HT-29 (cell line): Measurements from ENCODE around the gene HTD2. TPM values are rescaled to one million over a fixed set of nuclear protein-coding genes. Genes with fewer than 3 reads are reported as not detected.

Experiments
- DNase-seq: peaks from one replicate; pipeline ENCODE4 v3.0.0-alpha.2; 2015; ENCODE audit warnings: low spot score
- total RNA-seq: library from RNA; depleted of rRNA; stranded (reverse); fragments of >200 nt; shearing (Covaris generic); gene quantifications from 2 replicates; pipeline ENCODE4 v1.2.3, GENCODE V29; 2014

Gene HTD2
- total RNA-seq, 1 experiment from 2014 or later = 1.3 TPM

DNA sequence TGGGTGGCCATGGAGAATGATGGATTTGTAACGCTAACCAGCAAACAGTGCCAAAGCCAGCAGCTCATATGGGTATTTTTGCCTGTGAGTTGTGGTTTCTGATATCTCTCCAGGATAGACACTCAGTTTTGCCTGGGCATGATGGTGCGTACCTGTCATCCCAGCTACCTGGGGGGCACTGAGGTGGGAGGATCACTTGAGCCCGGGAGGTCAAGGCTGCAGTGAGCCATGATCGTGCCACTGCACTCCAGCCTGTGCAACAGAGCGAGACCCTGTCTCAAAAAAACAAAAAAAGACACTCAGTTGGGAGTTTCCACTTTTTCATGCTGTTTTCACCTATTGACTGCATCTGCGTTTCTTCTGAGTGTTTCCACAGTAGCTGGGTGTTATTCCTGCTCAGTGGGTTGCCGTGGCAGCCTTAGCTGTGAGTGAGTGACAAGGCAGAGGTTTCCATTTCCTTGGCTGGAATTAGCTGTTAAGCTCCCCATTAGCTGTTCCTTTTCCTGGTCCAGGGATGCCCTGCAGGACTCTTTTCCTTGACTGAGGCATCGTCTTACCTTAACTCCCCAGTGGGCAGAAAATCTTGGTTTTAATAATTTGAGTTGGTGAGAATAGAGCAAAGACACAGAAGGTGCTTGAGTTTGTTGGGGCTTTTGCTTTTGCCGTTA lies 14.5 kb upstream of the HTD2 start:
- no peak for DNase-seq

DNA sequence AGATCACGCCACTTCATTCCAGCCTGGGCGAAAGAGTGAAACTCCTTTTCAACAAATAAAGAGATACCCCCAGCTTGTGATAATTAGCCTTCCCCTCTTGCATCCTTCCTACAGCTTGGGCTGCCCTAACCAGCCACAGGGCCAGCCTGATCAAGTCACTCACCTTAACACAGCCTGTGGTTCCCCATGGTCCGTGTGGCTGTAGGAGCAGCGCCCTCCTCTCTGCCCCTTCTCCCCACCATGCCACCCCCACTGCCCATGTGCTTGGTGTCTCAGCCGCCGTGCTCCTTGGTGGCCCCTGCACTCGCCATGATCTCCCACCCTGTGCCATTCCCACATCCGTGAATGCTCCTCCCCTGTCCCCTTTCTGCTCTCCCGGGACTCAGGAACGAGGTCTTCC lies 13.5 kb upstream of the HTD2 start:
- DNase-seq = no peak

DNA sequence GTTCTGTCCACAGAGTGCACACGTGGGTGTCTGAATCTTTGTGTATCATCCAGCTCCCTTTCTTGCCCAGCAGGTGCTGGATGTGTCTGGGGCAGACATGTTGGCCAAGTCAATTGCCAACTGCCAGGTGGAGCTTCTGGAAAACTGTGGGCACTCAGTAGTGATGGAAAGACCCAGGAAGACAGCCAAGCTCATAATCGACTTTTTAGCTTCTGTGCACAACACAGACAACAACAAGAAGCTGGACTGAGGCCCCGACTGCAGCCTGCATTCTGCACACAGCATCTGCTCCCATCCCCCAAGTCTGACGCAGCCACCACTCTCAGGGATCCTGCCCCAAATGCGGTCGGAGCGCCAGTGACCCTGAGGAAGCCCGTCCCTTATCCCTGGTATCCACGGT lies 12.8 kb upstream of the HTD2 start:
- DNase-seq = no peak

DNA sequence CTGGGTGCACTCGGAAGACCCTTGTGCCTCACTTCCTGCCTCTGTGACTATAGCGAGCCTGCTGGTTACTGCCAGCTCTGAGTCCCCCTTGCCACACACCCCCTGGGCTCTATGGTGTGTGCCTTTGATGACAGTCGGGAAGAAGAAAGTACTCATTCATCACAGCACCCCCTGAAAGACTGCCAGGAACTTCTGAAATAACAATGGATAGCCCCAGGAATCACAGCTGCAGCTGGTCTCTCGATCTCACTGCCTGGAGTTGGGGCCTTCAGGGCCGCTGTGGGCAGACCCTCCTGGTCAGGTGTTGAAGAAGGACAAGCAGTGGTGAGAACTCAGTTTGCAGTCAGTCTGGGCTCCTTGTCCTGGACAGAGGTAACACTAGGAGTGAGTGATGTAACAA lies 10.1 kb upstream of the HTD2 start:
- DNase-seq = no peak

DNA sequence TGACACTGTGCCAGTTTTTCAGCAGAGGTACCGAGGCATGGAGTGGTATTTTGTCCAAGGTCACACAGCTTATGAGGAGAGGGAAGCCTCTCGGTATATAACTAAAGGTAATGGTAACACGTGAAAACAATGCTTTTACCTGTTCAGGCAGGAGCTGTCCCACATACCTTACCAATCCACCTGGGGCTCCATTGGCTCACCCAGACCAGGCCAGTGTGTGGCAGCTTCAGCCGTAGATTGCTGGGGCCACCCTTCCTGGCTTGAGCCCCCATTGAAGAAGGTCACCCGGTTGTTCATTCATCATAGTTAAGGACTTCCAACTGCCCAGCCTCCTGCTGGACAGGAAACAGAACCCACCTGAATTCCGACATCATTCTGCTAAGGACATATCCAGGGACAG lies 9.5 kb upstream of the HTD2 start:
- DNase-seq = no peak

DNA sequence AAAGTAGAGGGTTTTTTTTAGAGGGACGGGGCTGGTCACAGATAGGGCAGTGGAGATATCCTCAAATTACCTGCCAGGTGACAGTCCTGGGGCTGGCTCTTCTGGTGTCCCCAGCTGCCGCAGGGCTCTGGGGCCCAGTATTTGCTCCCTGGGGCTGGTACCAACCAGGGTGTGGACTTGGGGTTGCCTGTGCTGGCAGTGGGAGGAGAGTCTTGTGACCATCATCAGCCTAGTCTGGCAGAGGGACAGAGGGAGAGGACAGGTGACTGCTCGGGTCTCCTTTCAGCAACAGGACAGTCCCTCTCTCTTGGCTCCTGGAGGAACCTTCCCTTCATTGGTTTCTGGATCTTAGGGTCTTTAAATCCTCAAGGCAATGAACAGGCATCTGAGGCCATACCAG lies 8.1 kb upstream of the HTD2 start:
- no peak for DNase-seq

DNA sequence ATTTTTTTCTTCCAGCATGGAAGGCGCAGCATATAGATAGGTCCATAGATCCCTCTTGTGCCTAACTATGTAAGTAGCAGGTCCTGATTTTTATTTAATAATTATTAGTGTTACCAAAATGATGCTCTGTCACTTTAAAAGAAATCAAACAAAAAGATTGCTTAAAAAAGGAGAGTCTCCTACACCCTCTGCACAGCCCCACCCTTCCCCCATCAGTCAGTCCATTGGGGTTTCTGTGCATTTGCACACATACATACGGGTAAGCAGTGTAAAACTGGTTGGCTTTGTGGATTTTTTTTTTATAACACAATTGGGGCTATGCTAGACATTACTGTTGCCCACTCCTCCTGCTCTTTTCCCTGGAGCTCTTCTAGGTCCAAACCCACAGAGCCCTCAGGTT lies 7.2 kb upstream of the HTD2 start:
- no peak for DNase-seq

DNA sequence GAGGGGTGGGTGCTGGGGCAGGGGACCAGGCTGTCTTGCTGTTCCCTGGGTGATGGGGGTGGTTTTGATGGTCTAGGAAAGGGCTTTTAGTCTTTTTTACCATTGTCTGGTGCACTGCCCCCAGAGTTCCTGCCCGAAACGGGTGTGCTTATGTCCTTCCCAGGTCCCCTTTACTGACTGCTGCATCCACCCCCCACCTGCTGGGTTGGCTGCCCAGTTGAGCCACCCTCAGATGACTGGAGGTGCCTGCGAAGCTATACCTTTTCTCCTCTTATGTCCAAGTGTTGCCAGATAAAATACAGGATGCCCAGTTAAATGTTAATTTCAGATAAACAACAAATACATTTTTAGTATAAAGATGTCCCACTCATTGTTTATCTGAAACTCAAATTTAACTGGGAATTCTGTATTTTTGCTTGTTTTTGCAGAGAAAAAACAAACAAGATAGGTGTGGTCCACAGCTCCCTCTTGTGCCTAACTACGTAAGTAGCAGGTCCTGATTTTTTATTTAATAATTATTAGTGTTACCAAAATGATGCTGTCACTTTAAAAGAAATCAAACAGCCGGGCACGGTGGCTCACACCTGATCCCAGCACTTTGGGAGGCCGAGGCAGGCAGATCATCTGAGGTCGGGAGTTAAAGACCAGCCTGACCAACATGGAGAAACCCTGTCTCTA lies 6.3 kb upstream of the HTD2 start:
- peak; percentile 28 for DNase-seq

DNA sequence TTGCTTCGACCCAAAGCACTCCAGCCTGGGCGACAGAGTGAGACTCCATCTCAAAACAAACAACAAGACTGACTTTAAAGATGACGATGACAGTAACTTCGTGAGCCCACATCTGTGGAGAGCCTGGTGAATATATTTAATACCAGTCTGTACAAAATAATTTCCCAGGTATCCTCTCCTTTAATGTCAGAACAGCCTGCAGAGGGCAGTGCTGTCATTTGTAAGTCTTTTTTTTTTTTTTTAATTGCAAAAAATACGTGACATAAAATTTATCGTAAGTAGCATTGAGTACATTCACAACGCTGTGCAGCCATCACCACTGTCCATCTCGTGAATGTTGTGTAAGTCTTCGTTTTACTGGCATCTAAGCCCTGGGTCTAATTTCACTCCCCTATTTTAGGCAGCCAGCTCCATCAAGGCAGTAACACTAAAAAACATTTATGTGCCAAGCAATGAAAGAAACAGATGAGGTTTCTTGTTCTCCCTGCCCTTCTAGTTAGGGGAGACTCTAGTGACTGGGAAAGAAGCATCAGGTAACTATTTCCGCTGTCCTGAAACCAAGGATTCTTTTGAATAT lies 1.4 kb downstream of the HTD2 start:
- peak; percentile 56 for DNase-seq

DNA sequence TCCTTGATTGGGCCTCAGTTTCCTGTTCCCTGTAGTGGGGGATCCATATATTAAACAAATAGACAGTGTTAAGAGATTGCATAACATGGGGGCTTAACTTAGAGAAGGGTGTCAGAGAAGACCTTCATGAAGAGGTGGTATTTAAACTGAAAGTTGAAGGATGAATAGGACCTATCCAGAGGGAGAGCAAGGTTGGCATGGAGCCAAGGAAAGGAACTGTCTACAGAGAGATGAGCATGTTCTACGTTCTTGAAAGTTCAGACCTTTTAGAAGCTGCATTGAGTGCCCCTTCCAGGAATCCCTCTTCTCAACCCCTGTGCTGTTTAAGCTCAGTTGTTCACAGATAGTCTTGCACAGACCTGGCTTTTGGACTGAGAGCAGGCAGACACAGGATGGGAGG lies 2.4 kb downstream of the HTD2 start:
- no peak for DNase-seq

DNA sequence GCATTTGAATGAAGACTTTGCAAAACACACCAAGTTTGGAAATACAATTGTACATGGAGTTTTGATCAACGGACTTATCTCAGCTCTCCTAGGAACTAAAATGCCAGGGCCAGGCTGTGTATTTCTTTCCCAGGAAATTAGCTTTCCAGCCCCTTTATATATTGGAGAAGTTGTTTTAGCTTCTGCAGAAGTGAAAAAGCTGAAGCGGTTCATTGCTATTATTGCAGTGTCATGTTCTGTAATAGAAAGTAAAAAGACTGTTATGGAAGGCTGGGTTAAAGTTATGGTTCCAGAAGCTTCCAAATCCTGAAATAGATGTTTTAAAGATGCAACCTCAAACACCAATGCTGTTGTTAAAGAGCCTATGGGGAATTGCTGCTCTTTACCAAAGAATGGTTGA lies 11.5 kb downstream of the HTD2 start:
- DNase-seq = no peak

DNA sequence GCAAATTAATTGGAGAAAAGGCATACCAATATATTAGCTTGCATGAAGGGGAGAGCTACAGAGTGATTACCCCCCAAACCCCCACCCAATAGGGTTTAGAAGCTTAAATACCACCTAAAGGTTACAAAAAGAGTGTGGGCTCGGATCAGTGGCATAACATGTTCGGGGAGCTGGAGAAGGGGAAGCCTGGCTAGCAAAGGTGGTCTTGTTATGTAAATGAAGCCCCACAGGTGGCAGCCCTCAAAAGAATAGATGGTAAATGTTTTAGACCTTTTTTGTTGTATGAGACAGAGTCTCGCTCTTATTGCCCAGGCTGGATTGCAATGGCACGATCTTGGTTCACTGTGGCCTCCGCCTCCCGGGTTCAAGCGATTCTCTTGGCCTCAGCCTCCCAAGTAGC lies 15.5 kb downstream of the HTD2 start:
- no peak for DNase-seq

DNA sequence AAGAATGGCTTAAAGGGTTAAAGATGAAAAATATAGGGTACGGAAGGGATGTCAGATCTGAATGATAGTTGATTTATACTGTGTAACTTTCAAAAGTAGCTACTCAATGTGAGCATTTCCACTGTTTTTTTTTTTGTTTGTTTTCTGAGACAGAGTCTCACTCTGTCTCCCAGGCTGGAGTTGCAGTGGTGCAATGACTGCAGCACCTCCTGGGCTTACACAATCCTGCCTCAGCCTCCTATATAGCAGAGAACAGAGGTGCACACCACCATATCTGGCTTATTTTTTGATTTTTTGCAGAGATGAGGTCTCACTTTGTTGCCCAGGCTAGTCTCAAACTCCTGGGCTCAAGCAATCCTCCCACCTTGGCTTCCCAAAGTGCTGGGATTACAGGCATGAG lies 16.5 kb downstream of the HTD2 start:
- no peak for DNase-seq

DNA sequence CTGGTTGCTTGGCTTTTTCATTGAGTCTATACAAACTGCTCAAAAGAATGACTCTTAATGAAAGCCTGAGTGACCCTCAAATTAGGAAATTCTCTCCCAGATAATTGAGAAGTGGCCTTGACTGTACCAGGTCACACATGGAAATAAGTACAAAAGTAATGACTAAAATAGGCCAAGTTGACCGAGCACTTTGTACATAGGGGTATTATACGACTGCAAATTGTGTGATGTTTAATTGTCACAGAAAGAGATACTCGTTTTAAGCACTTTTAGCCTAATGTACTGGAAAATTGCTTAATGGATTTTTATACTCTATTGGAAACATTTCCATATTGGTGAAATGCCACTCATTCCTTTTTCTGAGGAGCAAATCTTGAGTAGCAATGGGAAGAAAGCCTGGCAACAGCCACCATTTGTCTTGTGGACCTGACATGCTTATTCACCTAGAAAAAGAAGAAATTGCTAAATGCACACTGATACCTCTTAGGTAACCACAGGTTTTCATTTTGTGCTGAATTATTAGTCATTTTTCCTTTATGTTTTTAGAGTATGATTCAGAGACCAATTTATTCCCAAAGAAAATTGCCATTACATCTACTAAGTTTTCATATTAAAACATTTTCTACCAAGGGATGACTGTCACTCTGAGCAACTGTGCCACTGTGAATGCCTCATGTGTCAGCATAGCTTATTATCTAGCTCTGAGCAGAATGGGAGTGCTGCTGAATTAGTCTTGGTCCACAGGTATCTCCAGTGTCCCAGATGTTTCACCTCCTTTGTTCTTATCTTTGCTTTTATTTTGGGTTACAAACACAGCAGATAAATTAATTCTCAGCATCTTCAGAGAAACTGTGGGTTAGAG lies 17.4 kb downstream of the HTD2 start:
- no peak for DNase-seq

DNA sequence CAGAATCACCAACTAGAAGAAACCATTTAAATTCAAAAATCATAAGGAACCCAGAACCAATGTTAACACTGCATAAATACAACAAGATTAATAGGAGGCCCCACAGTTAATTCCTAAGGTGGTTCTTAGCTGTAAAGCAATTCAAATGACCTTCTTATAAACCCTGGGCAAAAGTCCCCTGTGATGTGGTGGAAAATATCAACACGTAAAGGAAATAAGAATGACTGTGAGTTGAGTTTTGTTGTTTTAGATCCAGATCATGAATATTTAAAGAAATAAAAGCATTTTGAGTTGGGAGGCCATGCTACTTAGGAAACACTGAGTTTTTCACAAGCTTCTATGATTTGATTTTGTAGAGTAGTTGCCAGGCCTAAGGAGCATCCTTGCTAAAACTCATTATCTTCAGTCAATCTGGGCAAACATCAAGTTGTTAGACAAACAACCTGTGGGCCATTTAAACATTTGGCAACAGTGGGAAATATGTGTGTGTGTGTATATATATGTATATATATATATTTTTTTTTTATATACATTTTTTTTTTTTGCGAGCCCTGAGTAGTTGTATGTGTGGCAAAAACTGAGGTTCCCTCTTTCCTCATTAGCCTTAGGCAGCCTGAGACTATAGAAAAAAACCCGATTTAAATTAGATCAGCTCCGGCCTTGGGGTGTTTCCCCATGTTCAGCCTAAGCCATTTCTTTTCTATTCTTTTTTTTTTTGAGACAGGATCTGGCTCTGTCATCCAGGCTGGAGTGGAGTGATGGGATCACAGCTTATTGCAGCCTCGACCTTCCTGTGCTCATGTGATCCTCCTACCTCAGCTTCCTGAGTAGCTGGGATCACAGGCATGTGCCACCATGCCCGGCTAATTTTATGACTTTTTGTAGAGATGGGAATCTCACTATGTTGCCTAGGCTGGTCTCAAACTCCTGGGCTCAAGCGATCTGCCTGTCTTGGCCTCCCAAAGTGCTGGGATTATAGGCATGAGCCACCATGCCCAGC lies 18.4 kb downstream of the HTD2 start:
- no peak for DNase-seq

DNA sequence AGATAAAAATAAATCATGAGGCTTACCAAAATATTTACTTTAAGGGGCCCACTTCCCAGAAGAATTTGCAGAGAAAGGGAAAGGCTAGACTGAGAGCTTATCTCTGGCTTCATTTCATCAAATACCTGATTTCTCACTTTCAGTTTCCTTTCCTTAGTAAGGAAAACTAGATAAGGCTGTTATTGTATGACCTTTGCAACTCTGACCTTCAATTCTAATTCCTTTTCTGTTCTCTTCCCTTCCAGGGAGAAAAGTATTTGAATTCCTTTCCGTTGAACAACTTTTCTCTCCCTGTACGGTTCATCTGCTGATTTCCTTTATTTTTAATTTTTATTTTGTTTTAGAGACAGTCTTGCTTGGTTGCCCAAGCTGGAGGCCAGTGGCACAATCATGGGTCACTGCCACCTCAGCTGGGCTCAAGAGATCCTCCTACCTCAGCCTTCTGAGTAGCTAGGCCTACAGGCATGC lies 19.2 kb downstream of the HTD2 start:
- DNase-seq = no peak

DNA sequence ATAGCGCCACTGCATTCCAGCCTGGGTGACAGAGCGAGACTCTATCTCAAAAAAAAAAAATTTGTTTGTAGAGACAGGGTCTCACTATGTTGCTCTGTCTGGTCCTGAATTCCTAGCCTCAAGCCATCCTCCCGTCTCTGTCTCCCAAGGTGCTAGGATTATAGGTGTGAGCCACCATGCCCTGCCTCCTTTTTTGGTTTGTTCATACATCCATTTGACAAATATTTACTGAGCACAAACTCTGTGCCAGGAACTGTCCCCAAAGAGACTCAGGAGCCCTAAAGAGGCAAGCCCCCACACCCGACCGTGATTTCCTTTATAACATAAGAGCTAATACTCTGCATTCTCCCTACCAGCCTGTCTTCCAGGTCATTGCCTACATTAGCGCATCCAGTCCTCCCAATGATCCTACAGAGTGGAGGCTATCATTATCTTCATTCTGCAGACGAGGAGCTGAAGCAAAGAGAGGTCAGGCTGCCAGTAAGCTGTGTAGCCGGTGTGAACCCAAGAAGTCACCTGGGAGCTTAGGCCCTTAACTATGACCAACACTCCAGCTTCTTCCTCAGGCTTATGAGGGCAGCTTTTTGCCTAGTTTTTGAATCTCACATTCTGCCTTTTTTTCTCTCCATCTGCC lies 20.1 kb downstream of the HTD2 start:
- DNase-seq = no peak

DNA sequence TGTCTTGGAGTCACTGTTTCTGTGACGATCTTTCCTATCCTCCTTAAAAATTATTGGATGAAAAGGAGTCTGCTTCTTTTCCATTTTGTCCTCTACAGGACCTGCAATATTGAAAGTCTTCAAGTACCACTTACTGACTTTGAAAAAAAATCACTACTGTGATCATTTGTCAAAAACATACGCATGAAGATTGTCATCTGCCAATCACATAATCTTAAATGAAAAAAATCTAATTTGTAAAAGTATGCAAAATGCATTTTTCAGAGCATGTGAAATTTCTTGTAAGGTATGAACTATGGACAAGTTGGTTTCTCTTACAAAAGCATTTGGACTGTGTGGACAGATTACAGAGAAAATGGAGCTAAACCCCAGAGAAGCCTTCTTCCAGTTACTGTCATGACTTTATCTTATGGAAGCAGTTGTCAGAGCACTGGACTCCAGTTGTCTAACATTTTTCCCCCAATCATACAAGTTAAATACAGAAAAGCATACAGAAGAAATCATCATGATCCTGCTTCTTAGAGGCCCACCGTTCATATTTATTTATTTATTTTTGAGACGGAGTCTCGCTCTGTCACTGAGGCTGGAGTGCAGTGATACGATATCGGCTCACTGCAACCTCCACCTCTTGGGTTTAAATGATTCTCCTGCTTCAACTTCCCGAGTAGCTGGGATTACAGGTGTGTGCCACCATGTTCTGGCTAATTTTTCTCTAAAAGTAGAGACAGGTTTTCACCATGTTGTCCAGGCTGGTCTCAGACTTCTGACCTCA lies 23.0 kb downstream of the HTD2 start:
- no peak for DNase-seq

DNA sequence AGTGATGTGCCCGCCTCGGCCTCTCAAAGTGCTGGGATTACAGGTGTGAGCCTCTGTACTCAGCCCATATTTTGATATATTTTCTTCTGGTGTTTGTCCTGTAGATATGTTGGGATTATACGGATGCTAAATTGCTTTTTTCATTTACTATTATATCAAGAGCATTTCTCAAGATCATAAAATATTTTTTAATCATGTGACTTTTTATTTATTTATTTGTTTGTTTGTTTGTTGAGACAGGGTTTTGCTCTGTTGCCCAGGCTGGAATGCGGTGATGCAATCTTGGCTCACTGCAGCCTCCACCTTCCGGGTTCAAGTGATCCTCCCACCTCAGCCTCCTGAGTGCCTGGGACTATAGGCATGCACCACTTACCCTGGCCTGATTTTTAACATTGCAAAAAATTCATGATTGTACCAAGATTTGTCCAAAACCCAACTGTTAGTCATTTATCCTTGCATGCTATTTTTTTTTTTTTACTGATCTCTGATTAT lies 23.6 kb downstream of the HTD2 start:
- DNase-seq = no peak
